Activated T-cell treated with anti-CD3 and anti-CD28 coated beads, Interleukin-2, amount 50 U/mL, for 4 hours (primary cell): Measurements from ENCODE around the gene CHST15. TPM values are rescaled to one million over a fixed set of nuclear protein-coding genes. Genes with fewer than 3 reads are reported as not detected.

Experiments
- ATAC-seq, 2 donors: fragments of 200-7000 bp; cut with Tn5 transposase; one replicate each; pipeline ENCODE4 v1.10.0; 2021
- DNase-seq: peaks from one replicate; pipeline ENCODE4 v3.0.0-alpha.2; 2020
- H3K27me3 Mint-ChIP-seq: one replicate; pipeline ENCODE4 v1.8.0; 2021; ENCODE audit warnings: low read depth, mixed read lengths
- H3K36me3 Mint-ChIP-seq: one replicate; pipeline ENCODE4 v1.8.0; 2022; ENCODE audit warnings: mixed read lengths; ENCODE audit not compliant: insufficient read depth
- H3K4me1 Mint-ChIP-seq: one replicate; pipeline ENCODE4 v1.8.0; 2021; ENCODE audit warnings: low read depth, mixed read lengths
- H3K4me3 Mint-ChIP-seq: one replicate; pipeline ENCODE4 v1.8.0; 2021; ENCODE audit warnings: mild to moderate bottlenecking, moderate library complexity, mixed read lengths
- H3K9me3 Mint-ChIP-seq: one replicate; pipeline ENCODE4 v1.8.0; 2021; ENCODE audit warnings: mixed read lengths
- total RNA-seq, 3 donors: library from RNA; stranded (reverse); gene quantifications; one replicate each; pipeline ENCODE4 v1.2.1, GENCODE V29; 2021

The CHST15 gene
- total RNA-seq, 3 donors from 2014 or later = 0.08 to 0.29 (median 0.11) TPM

DNA sequence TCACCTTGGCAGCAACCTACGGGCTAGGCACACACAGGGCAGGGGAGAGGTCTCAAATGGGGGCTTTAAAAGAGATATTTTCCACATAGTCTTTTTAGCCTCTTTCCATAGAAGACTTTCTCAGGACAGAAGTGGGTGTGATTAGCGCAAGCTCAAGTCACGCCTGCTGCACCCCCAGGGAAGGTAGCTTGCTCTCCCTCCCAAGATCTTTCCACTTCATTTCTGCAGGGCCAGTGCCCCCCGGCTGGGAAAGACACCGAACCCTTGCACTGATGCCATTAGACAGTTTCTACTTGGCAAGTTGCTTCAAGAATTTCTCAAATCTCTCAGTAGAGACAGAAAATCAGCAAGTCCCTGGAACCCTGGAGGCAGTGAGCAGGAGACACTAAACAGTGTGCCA lies 19.4 kb downstream of the CHST15 start:
- no peak for DNase-seq
- ATAC-seq = no peak
- Mint-ChIP-seq H3K36me3 (no peaks in the 10 kb centered on the region), H3K9me3 (no peaks in the 10 kb centered on the region), H3K4me3 (no peak overlapping the region), H3K27me3 (no peaks in the 10 kb centered on the region), H3K4me1 (no peaks in the 10 kb centered on the region)

DNA sequence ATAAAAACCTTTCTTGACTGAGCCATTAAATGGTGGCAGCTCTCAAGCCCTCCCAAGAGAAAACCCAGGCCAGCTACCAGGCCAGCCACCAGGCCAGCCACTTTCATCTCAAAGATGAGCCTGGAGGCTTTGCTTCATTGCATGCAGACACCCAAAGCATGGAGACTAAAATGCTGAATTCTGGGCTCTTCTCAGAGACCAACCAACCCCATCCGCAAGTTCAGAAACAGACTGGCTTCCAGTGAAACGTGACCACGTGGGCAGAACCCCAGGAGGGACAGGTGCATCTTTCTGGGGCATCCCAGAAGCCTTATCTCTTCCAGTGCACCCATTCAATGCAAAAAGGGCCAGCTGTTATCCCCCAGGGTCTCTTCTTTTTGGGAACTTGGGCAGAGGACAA lies 20.9 kb downstream of the CHST15 start:
- H3K9me3 Mint-ChIP-seq = no peaks in the 10 kb centered on the region
- H3K4me3 Mint-ChIP-seq = no peak overlapping the region
- DNase-seq = no peak
- ATAC-seq = no peak
- no peaks in the 10 kb centered on the region for H3K36me3 Mint-ChIP-seq
- H3K27me3 Mint-ChIP-seq = no peaks in the 10 kb centered on the region
- H3K4me1 Mint-ChIP-seq = no peaks in the 10 kb centered on the region

- DNase-seq (no peak), ATAC-seq (no peak)
- no peak overlapping the region for H3K4me3 Mint-ChIP-seq
- no peaks in the 10 kb centered on the region for H3K27me3 Mint-ChIP-seq
- H3K4me1 Mint-ChIP-seq = no peaks in the 10 kb centered on the region
- no peaks in the 10 kb centered on the region for H3K9me3 Mint-ChIP-seq
- H3K36me3 Mint-ChIP-seq = no peaks in the 10 kb centered on the region
These were observed 21.3 kb downstream of the CHST15 start for GRCh38 chr10:124072106-124072505.

- no peaks in the 10 kb centered on the region for H3K9me3 Mint-ChIP-seq
- H3K4me1 Mint-ChIP-seq = peaks cover 2% of the 10 kb centered on the region
- no peaks in the 10 kb centered on the region for H3K27me3 Mint-ChIP-seq
- ATAC-seq = no peak
- DNase-seq = no peak
- H3K36me3 Mint-ChIP-seq = no peaks in the 10 kb centered on the region
- no peak overlapping the region for H3K4me3 Mint-ChIP-seq
These were observed 22.3 kb downstream of the CHST15 start for GRCh38 chr10:124071141-124071540.

- peaks cover 2% of the 10 kb centered on the region for H3K4me1 Mint-ChIP-seq
- DNase-seq (no peak), ATAC-seq (no peak)
- no peaks in the 10 kb centered on the region for H3K9me3 Mint-ChIP-seq
- H3K27me3 Mint-ChIP-seq = peaks cover under 1% of the 10 kb centered on the region
- no peak overlapping the region for H3K4me3 Mint-ChIP-seq
- no peaks in the 10 kb centered on the region for H3K36me3 Mint-ChIP-seq
These were observed 22.7 kb downstream of the CHST15 start for GRCh38 chr10:124070666-124071065.

DNA sequence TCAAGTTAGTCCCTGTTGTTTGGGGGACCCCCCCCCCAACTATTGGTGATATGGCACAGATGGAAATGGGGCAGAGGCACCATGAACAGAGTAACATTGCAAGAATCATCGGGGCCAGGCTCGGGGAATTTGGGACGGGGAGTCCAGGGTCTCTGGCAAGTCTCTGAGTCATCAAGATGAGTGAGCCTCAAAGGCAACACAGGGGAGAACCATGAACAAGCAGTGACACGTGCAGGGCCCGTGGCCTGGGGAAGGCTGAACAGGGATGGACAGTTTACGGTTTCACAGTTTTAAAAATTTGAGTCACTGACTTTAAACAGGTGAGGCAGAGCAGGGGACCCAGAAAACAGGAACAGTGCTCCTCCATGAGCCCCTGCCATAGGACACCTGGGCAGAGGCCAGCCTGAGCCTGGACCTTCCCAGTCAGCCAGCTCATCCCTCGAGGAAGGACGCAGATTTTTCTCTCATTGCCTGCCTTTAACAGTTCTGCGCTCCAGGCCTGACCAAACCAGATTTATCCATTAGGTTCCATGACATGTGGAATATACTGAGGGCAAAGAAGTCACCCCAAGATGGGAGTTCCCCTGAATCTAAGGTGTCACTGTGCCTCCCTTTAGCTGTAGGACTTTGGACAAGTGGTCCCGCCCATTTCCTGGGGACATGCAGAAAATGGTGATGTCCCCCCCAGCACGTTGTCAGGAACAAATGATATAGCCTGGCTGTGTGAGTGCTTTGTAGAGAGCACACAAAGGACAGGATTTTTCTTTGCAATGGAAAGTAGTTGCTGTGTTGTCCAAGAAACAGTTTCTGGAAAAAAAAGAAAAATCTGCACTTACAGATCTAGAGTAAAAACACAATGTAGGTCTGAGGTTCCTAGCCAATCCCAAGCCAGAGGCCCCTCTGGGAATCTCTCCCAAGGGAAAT lies 23.8 kb downstream of the CHST15 start:
- ATAC-seq = no peak
- no peaks in the 10 kb centered on the region for H3K9me3 Mint-ChIP-seq

DNA sequence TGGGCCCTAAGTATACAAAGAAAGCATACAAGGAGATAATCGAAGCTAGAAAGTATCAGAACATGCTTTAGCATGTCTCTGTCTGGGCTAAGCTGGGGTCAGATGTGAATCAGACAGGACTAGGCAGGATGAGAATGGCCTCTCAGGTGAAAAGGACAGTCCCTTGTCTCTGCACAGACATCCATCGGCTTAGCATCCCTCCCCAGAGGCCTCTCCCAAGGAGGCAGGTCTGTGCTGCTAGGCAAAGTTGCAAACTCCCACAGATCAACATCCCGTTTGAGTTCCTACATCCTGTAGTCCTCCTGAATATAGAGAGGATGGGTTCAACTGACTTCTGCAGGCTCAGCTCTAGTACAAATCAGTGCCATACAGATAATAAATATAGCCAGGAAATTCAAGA lies 24.5 kb downstream of the CHST15 start:
- H3K36me3 Mint-ChIP-seq = no peaks in the 10 kb centered on the region
- no peaks in the 10 kb centered on the region for H3K9me3 Mint-ChIP-seq
- DNase-seq = no peak
- H3K4me1 Mint-ChIP-seq = peaks cover 12% of the 10 kb centered on the region
- no peak overlapping the region for H3K4me3 Mint-ChIP-seq
- peaks cover 3% of the 10 kb centered on the region for H3K27me3 Mint-ChIP-seq
- ATAC-seq = no peak

More for the DNA sequence above, 23.8 kb downstream of the CHST15 start:
- H3K27me3 Mint-ChIP-seq = peaks cover 3% of the 10 kb centered on the region
- no peak for DNase-seq
- H3K36me3 Mint-ChIP-seq = no peaks in the 10 kb centered on the region
- no peak overlapping the region for H3K4me3 Mint-ChIP-seq
- H3K4me1 Mint-ChIP-seq = peaks cover 9% of the 10 kb centered on the region

DNA sequence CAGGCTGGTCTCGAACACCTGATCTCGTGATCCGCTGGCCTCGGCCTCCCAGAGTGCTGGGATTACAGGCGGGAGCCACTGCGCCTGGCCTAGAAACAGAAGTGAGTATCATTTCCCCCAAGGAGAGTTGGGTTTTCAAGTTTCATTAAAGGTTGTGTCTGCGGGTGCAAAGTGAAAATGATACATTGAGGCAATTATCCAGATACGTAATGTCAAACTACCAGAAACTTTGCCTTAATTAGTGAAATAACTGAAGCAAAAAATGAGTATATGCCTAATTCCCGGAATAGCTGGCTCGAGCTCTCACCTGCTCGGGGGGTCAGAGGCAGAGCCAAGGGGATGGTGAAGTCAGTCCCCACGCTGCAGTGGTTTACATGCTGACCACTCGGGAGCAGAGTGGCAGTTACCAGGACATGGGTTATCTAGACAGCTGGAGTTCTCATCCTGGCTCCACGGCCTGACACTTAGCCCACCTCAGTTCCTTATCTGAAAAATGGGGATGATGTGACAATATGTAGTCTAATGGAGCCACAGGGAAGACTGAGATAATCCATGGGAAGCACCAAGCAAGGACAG lies 25.5 kb downstream of the CHST15 start:
- DNase-seq (no peak), ATAC-seq (no peak)
- Mint-ChIP-seq H3K9me3 (no peaks in the 10 kb centered on the region), H3K27me3 (peaks cover 3% of the 10 kb centered on the region), H3K4me3 (no peak overlapping the region), H3K36me3 (no peaks in the 10 kb centered on the region), H3K4me1 (peaks cover 13% of the 10 kb centered on the region)

GRCh38 chr10:124066781-124067714 lies 26.4 kb downstream of the CHST15 start:
- Mint-ChIP-seq H3K4me1 (peaks cover 13% of the 10 kb centered on the region), H3K4me3 (no peak overlapping the region), H3K36me3 (no peaks in the 10 kb centered on the region), H3K9me3 (no peaks in the 10 kb centered on the region), H3K27me3 (peaks cover 3% of the 10 kb centered on the region)
- DNase-seq = no peak
- no peak for ATAC-seq

DNA sequence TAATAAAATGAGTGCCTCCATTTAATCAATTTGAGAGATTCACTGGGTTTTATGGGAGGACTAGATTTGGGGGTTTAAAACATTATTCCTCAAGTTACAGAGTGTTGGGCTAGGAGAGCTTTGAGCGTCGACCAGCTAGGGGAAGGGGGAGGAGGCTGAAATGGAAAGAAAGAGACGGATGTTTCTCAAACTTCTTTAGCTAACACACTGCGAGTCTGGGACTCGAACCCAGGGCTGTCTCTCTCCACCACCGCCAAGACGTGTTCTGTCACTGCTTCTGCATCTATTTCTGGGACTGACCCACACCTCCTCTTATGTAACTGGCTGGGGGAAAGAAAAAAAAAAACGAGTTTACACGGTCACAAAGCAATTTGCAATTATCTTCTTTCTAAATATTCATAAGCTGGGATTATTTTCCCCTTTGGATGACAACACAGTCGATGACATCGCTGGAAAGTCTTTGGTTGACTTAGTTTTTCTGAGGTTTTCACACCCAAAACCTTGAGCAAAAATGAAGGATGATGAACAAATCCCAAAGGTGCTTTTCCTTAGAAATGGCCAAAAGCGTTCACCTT lies 27.2 kb downstream of the CHST15 start:
- peaks cover 3% of the 10 kb centered on the region for H3K27me3 Mint-ChIP-seq
- peaks cover 13% of the 10 kb centered on the region for H3K4me1 Mint-ChIP-seq
- H3K4me3 Mint-ChIP-seq = no peak overlapping the region
- ATAC-seq (no peak), DNase-seq (no peak)
- no peaks in the 10 kb centered on the region for H3K36me3 Mint-ChIP-seq
- no peaks in the 10 kb centered on the region for H3K9me3 Mint-ChIP-seq

GRCh38 chr10:124065382-124066125 lies 27.8 kb downstream of the CHST15 start:
- DNase-seq (no peak), ATAC-seq (no peak)
- Mint-ChIP-seq H3K27me3 (peaks cover 3% of the 10 kb centered on the region), H3K36me3 (no peaks in the 10 kb centered on the region), H3K4me3 (no peak overlapping the region), H3K4me1 (peaks cover 13% of the 10 kb centered on the region), H3K9me3 (no peaks in the 10 kb centered on the region)

GRCh38 chr10:124064676-124065075 lies 28.7 kb downstream of the CHST15 start:
- no peak for DNase-seq
- Mint-ChIP-seq H3K27me3 (peaks cover 3% of the 10 kb centered on the region), H3K4me1 (peaks cover 13% of the 10 kb centered on the region), H3K4me3 (no peak overlapping the region), H3K36me3 (no peaks in the 10 kb centered on the region), H3K9me3 (no peaks in the 10 kb centered on the region)
- ATAC-seq = no peak

- Mint-ChIP-seq H3K36me3 (no peaks in the 10 kb centered on the region), H3K4me3 (no peak overlapping the region), H3K27me3 (peaks cover 3% of the 10 kb centered on the region), H3K9me3 (no peaks in the 10 kb centered on the region), H3K4me1 (peaks cover 13% of the 10 kb centered on the region)
- ATAC-seq (peak in 1 of 2 donors; percentile 65), DNase-seq (no peak)
These were observed 29.4 kb downstream of the CHST15 start for GRCh38 chr10:124063750-124064603.
